ENCODE data around the gene MRPL24. TPM values are rescaled to one million over a fixed set of nuclear protein-coding genes. Genes with fewer than 3 reads are reported as not detected.
A peak's percentile ranks its signal among the peaks of the same experiment; 100 is the strongest.

Gene MRPL24
- total RNA-seq, 1 donor from 2014 or later: 46.5 TPM

DNA sequence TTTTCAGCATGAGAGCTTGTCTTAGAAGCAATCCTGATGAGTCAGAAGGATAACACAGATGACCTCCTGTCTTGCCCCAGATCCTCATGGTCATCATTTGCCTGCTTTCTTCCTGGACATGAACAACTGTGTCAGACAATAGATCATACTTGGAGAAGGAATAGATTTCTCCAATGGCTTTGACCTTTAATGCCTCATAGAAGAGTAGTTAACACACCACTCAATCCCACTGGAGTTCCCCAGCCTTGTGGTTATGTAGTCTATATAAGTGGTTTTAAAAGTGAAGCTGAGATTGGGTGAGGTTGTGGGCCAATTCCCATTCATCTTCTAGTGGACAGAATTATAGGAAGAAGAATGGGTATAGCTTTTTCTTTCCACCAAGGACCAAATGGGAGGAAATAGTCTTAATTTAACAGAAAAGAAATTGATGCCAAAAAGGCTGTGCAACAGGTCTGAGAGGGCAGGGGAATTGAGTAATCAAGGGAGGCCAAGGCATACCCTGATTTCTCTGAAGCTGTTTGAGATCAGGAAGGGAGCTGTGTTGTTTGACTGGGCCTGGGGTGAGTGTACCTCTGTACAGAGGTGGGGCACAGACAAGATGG, 40.8 kb upstream of the MRPL24 start:
- Mint-ChIP-seq H3K27ac (ENCODE audit: unreplicated experiment) (peak overlapping the region; percentile 64), H3K36me3 (ENCODE audit: low read depth, unreplicated experiment) (peaks cover 9% of the 10 kb centered on the region), H3K27me3 (ENCODE audit: low read depth, unreplicated experiment) (no peaks in the 10 kb centered on the region), H3K4me3 (ENCODE audit: unreplicated experiment) (peak overlapping the region; percentile 15), H3K9me3 (ENCODE audit: unreplicated experiment) (no peaks in the 10 kb centered on the region), H3K4me1 (ENCODE audit: low read depth, unreplicated experiment) (peaks cover 17% of the 10 kb centered on the region)
- DNase-seq (ENCODE audit: low read depth) (peak; percentile 55), FAIRE-seq (no peak)
- TF ChIP-seq EZH2 (IDR thresholded peaks at IDR 0.05; ENCODE audit: insufficient read depth, low read length): no peak
- TF ChIP-seq, protein P1, sequence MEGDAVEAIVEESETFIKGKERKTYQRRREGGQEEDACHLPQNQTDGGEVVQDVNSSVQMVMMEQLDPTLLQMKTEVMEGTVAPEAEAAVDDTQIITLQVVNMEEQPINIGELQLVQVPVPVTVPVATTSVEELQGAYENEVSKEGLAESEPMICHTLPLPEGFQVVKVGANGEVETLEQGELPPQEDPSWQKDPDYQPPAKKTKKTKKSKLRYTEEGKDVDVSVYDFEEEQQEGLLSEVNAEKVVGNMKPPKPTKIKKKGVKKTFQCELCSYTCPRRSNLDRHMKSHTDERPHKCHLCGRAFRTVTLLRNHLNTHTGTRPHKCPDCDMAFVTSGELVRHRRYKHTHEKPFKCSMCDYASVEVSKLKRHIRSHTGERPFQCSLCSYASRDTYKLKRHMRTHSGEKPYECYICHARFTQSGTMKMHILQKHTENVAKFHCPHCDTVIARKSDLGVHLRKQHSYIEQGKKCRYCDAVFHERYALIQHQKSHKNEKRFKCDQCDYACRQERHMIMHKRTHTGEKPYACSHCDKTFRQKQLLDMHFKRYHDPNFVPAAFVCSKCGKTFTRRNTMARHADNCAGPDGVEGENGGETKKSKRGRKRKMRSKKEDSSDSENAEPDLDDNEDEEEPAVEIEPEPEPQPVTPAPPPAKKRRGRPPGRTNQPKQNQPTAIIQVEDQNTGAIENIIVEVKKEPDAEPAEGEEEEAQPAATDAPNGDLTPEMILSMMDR (IDR thresholded peaks at IDR 0.05; ENCODE audit: insufficient read depth, low read depth, low read length): no peak
- Histone ChIP-seq H3K36me3 (ENCODE audit: insufficient read depth, low read length) (peaks cover 6% of the 10 kb centered on the region), H3K79me2 (ENCODE audit: insufficient read depth, low read length) (peaks cover 80% of the 10 kb centered on the region), H3K9ac (ENCODE audit: low read length) (no peak overlapping the region), H3K4me1 (ENCODE audit: insufficient read depth, low read length) (peaks cover 5% of the 10 kb centered on the region), H3K27ac (ENCODE audit: low read depth, low read length) (no peak overlapping the region), H3K9me3 (ENCODE audit: insufficient read depth, low read depth, low read length) (no peaks in the 10 kb centered on the region), H3K27me3 (ENCODE audit: insufficient read depth, low read length) (no peaks in the 10 kb centered on the region), H3K4me2 (ENCODE audit: low read length) (no peak overlapping the region), H2AFZ (ENCODE audit: low read depth, low read length) (no peak overlapping the region), H4K20me1 (ENCODE audit: insufficient read depth, low read length) (peaks cover 78% of the 10 kb centered on the region), H3K4me3 (ENCODE audit: insufficient read depth, low read depth, low read length) (no peak overlapping the region)

DNA sequence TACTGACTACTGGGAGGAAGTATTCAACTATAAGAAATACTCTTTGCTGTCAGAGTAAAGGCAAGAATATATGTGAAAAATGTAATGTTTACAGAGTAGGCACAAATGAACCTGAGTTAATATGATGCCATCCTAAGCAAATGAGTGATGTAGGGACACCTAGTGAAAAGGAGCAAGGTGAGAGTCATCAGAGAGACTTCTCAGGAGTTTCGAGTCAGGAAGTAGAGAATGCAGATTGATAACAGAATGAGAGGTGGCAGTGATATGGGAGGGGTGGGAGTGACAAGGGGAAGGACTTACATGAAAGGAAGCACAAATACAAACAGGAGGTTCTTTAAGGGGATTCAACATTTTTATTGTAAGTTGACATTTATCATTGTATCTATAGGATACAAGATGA, 36.7 kb upstream of the MRPL24 start:
- H3K36me3 ChIP-seq (ENCODE audit: insufficient read depth, low read length): peaks cover 2% of the 10 kb centered on the region
- Mint-ChIP-seq H3K9me3 (ENCODE audit: unreplicated experiment) (no peaks in the 10 kb centered on the region), H3K27ac (ENCODE audit: unreplicated experiment) (no peak overlapping the region), H3K4me1 (ENCODE audit: low read depth, unreplicated experiment) (peaks cover 32% of the 10 kb centered on the region), H3K27me3 (ENCODE audit: low read depth, unreplicated experiment) (no peaks in the 10 kb centered on the region), H3K4me3 (ENCODE audit: unreplicated experiment) (no peak overlapping the region), H3K36me3 (ENCODE audit: low read depth, unreplicated experiment) (peaks cover 1% of the 10 kb centered on the region)
- peaks cover 79% of the 10 kb centered on the region for H4K20me1 ChIP-seq (ENCODE audit: insufficient read depth, low read length)
- no peaks in the 10 kb centered on the region for H3K9me3 ChIP-seq (ENCODE audit: insufficient read depth, low read depth, low read length)
- H3K4me3 ChIP-seq (ENCODE audit: insufficient read depth, low read depth, low read length): no peak overlapping the region
- DNase-seq (ENCODE audit: low read depth) (no peak), FAIRE-seq (no peak)
- no peak overlapping the region for H3K4me2 ChIP-seq (ENCODE audit: low read length)
- H3K9ac ChIP-seq (ENCODE audit: low read length): no peak overlapping the region
- no peak for TF ChIP-seq EZH2 (IDR thresholded peaks at IDR 0.05; ENCODE audit: insufficient read depth, low read length)
- TF ChIP-seq, protein P1 (IDR thresholded peaks at IDR 0.05; ENCODE audit: insufficient read depth, low read depth, low read length): no peak
- H3K4me1 ChIP-seq (ENCODE audit: insufficient read depth, low read length): peaks cover 8% of the 10 kb centered on the region
- H2AFZ ChIP-seq (ENCODE audit: low read depth, low read length): no peak overlapping the region
- no peak overlapping the region for H3K27ac ChIP-seq (ENCODE audit: low read depth, low read length)
- no peaks in the 10 kb centered on the region for H3K27me3 ChIP-seq (ENCODE audit: insufficient read depth, low read length)
- peaks cover 93% of the 10 kb centered on the region for H3K79me2 ChIP-seq (ENCODE audit: insufficient read depth, low read length)

DNA sequence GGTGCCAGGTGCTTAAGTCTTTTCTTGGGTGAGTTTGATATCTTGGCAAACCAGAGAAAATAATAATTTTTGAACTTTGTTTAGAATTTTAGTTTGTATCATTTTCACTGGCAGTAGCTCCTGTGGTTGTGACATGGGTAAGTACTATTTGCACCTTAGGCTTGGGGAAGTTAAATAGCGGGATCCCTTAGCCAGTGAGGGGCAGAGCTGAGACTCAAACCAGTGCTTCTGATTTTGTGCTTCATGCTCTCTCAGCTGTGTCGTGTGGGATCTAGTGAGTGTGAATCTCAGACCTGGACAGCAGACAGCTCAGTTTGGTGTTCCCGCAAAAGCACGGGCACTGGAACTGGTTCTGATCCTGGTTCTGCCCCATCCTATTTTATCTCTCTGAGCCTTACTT, 36.1 kb upstream of the MRPL24 start:
- Mint-ChIP-seq H3K4me1 (ENCODE audit: low read depth, unreplicated experiment) (peaks cover 30% of the 10 kb centered on the region), H3K36me3 (ENCODE audit: low read depth, unreplicated experiment) (peaks cover 1% of the 10 kb centered on the region), H3K4me3 (ENCODE audit: unreplicated experiment) (no peak overlapping the region), H3K27me3 (ENCODE audit: low read depth, unreplicated experiment) (no peaks in the 10 kb centered on the region), H3K9me3 (ENCODE audit: unreplicated experiment) (no peaks in the 10 kb centered on the region), H3K27ac (ENCODE audit: unreplicated experiment) (no peak overlapping the region)
- peaks cover 79% of the 10 kb centered on the region for H4K20me1 ChIP-seq (ENCODE audit: insufficient read depth, low read length)
- no peaks in the 10 kb centered on the region for H3K27me3 ChIP-seq (ENCODE audit: insufficient read depth, low read length)
- H3K4me1 ChIP-seq (ENCODE audit: insufficient read depth, low read length): peaks cover 8% of the 10 kb centered on the region
- TF ChIP-seq, protein P1 (IDR thresholded peaks at IDR 0.05; ENCODE audit: insufficient read depth, low read depth, low read length): no peak
- TF ChIP-seq EZH2 (IDR thresholded peaks at IDR 0.05; ENCODE audit: insufficient read depth, low read length): no peak
- no peak overlapping the region for H3K9ac ChIP-seq (ENCODE audit: low read length)
- DNase-seq (ENCODE audit: low read depth) (no peak), FAIRE-seq (no peak)
- H3K9me3 ChIP-seq (ENCODE audit: insufficient read depth, low read depth, low read length): no peaks in the 10 kb centered on the region
- no peak overlapping the region for H3K4me2 ChIP-seq (ENCODE audit: low read length)
- H3K36me3 ChIP-seq (ENCODE audit: insufficient read depth, low read length): no peaks in the 10 kb centered on the region
- peaks cover 93% of the 10 kb centered on the region for H3K79me2 ChIP-seq (ENCODE audit: insufficient read depth, low read length)
- no peak overlapping the region for H3K4me3 ChIP-seq (ENCODE audit: insufficient read depth, low read depth, low read length)
- H2AFZ ChIP-seq (ENCODE audit: low read depth, low read length): no peak overlapping the region
- no peak overlapping the region for H3K27ac ChIP-seq (ENCODE audit: low read depth, low read length)
